ENCODE measurements around the gene AIP.

The AIP gene

DNA sequence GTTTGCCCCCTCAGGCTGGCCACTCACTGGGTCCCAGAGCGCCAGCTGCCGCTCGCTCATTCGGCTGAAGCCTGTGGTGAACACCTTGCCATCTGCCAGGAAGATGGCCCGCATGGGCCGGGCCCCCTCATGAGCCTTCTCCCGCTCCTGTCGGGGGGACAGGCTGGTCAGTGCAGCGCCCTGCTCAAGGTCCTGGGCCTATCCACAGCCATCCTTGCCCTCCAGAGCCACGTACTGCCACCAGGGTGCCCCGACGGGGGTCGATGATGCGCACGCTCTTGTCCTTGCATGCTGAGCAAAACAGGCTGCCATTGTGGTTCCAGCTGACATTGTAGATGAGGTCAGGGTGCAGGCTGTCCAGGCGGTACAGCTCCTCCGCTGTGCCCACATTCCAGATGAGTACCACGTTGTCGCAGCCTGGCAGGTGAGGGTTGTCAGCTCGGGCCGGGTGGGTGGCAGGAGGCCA is 41.7 kb upstream of the AIP start:
- Mint-ChIP-seq H3K27me3 (no peaks in the 10 kb centered on the region), H3K27ac (peak overlapping the region; percentile 28), H3K36me3 (no peaks in the 10 kb centered on the region), H3K4me3 (peak overlapping the region; percentile 38), H3K9me3 (ENCODE audit: low read depth) (no peaks in the 10 kb centered on the region), H3K4me1 (ENCODE audit: low read depth) (peaks cover 64% of the 10 kb centered on the region)

GRCh38 chr11:67441731-67442351 is 41.0 kb upstream of the AIP start:
- Mint-ChIP-seq H3K4me3 (peak overlapping the region; percentile 61), H3K27ac (peak overlapping the region; percentile 54), H3K27me3 (no peaks in the 10 kb centered on the region), H3K36me3 (no peaks in the 10 kb centered on the region), H3K4me1 (ENCODE audit: low read depth) (peaks cover 65% of the 10 kb centered on the region), H3K9me3 (ENCODE audit: low read depth) (no peaks in the 10 kb centered on the region)

GRCh38 chr11:67442504-67443404 is 40.1 kb upstream of the AIP start:
- peaks cover 69% of the 10 kb centered on the region for H3K4me1 Mint-ChIP-seq (ENCODE audit: low read depth)
- H3K27me3 Mint-ChIP-seq = no peaks in the 10 kb centered on the region
- peak overlapping the region; percentile 72 for H3K4me3 Mint-ChIP-seq
- peak overlapping the region; percentile 78 for H3K27ac Mint-ChIP-seq
- no peaks in the 10 kb centered on the region for H3K36me3 Mint-ChIP-seq
- H3K9me3 Mint-ChIP-seq (ENCODE audit: low read depth) = no peaks in the 10 kb centered on the region

DNA sequence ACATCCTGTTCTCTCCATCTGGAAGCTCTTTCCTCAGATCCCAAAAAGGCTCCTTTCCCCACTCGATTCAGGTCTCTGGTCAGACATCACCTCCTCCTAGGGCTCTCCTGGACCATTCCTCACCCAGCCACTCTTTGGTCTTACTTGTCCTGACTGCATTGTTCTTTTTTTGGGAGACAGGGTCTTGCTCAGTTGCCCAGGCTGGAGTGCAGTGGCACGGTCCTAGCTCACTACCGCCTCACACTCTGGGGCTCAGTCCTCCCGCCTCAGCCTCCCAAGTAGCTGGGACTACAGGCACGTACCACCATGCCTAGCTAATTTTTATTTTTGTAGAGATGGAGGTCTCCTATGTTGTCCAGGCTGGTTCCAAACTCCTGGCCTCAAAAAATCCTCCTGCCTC is 37.3 kb upstream of the AIP start:
- H3K27ac Mint-ChIP-seq = peak overlapping the region; percentile 86
- peak overlapping the region; percentile 46 for H3K4me3 Mint-ChIP-seq
- peaks cover 68% of the 10 kb centered on the region for H3K4me1 Mint-ChIP-seq (ENCODE audit: low read depth)
- H3K9me3 Mint-ChIP-seq (ENCODE audit: low read depth) = no peaks in the 10 kb centered on the region
- no peaks in the 10 kb centered on the region for H3K36me3 Mint-ChIP-seq
- no peaks in the 10 kb centered on the region for H3K27me3 Mint-ChIP-seq

DNA sequence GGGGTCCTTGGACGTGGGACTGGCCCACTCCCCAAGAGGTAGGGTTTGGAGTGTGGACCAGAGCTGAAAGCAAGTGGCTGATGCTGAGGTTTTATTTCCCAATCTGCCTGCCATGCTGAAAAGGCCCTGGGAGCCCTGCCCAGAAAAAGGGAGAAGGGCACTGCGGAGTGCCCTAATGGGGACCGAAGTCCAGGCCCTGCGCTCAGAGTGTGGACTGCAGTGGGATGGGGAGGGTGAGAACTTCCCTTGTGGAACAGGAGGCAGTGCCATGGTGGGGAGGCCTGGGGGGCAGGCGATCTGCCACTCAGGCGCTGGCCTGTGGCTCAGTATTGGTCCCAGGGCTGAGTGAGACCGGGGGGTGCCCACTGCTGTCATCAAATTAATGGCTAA is 34.6 kb upstream of the AIP start:
- H3K9me3 Mint-ChIP-seq (ENCODE audit: low read depth) = no peaks in the 10 kb centered on the region
- H3K4me3 Mint-ChIP-seq = peak overlapping the region; percentile 7
- H3K27me3 Mint-ChIP-seq = no peaks in the 10 kb centered on the region
- H3K27ac Mint-ChIP-seq = peak overlapping the region; percentile 41
- H3K36me3 Mint-ChIP-seq = no peaks in the 10 kb centered on the region
- peaks cover 52% of the 10 kb centered on the region for H3K4me1 Mint-ChIP-seq (ENCODE audit: low read depth)

DNA sequence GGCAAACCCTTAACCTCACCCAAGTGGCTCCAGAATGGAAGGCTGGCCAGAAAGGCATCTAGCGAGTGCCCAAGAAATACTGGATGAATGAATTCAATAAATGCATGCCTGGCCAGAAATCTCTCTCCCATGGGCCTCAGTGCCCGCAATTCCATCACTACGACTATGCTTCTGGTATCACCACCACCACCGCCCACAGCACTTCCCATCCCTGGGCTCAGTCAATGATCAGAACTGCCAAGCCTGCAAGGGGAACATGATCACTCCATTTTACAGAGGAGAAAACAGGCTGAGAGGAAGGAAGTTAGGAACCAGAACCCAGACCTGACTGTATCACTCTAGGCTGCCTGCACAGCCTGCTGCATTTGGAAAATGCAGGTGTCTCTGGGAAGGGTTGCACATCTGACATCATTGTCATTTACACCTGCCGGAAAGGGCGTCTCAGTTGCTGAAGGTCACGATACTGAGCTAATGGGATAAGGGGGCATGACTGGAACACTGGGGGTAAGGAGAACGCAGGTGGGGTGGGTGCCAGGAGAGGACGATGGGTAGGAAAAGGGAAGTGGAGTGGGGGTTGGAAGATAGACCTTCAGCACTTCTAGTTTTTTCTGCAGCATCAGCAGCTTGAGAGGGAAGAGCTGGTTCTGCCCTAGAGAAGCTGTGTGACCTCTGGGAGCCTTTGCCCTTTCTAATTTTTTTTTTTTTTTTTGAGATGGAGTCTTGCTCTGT is 33.5 kb upstream of the AIP start:
- no peak overlapping the region for H3K4me3 Mint-ChIP-seq
- peak overlapping the region; percentile 52 for H3K27ac Mint-ChIP-seq
- no peaks in the 10 kb centered on the region for H3K9me3 Mint-ChIP-seq (ENCODE audit: low read depth)
- peaks cover 49% of the 10 kb centered on the region for H3K4me1 Mint-ChIP-seq (ENCODE audit: low read depth)
- H3K36me3 Mint-ChIP-seq = no peaks in the 10 kb centered on the region
- H3K27me3 Mint-ChIP-seq = no peaks in the 10 kb centered on the region

DNA sequence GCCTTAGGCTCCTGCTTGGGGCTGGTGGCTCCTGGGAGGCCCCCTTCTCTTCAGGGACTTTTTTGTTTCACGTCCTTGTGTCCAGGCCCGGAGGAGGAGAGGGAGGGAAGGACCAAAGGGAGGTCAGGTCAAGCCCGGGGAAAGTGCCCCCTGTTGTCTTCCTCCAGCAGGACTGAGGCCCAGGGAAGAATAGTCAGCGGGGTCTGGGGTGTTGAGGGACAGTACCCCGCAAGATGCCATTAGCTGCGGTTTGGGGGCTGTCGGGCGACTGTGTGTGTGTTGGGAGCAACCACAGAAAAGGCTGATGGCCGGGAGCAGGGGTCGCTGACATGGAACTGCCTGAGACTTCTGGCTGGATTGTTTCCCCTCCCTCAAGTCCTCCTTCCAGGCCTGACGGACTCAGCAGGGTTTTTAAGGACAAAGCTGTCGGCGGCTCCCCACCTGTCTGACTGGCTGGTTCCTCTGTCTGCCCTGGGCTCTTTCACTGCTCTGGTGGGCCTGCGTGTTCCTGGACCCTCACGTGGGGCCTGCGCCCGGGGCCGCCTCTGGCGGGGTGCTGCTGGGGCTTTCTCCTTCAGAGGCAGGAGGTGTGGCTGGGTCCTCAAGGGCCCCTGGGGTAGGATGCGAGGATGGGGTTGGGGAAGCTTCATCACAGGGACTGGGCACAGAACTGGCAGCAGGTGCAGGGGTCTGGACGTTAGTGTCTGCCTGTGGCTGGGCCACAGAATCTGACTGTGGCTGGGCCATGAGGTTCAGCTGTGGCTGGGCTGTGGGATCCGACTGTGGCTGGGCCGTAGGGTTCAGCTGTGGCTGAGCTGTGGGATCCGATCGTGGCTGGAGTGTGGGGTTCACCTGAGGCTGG is 31.8 kb upstream of the AIP start:
- no peaks in the 10 kb centered on the region for H3K36me3 Mint-ChIP-seq
- peaks cover 31% of the 10 kb centered on the region for H3K4me1 Mint-ChIP-seq (ENCODE audit: low read depth)
- no peak overlapping the region for H3K4me3 Mint-ChIP-seq
- no peaks in the 10 kb centered on the region for H3K27me3 Mint-ChIP-seq
- H3K27ac Mint-ChIP-seq = no peak overlapping the region
- H3K9me3 Mint-ChIP-seq (ENCODE audit: low read depth) = no peaks in the 10 kb centered on the region

DNA sequence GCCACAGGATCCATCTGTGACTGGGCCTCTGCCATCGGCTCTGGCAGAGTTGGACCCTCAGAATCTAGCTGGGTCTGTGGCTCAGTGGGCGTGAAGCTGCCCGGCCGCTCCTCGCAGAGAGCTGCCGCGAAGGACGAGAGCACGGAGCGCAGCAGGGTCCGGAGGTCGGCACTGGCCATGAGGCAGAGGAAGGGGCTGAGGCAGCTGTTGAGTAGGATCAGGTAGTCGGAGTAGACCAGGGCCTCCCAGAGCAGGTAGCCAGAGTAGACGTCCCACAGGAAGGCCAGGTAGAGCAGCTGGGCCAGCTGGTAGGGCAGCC is 31.2 kb upstream of the AIP start:
- Mint-ChIP-seq H3K4me1 (ENCODE audit: low read depth) (peaks cover 28% of the 10 kb centered on the region), H3K4me3 (no peak overlapping the region), H3K27ac (no peak overlapping the region)

DNA sequence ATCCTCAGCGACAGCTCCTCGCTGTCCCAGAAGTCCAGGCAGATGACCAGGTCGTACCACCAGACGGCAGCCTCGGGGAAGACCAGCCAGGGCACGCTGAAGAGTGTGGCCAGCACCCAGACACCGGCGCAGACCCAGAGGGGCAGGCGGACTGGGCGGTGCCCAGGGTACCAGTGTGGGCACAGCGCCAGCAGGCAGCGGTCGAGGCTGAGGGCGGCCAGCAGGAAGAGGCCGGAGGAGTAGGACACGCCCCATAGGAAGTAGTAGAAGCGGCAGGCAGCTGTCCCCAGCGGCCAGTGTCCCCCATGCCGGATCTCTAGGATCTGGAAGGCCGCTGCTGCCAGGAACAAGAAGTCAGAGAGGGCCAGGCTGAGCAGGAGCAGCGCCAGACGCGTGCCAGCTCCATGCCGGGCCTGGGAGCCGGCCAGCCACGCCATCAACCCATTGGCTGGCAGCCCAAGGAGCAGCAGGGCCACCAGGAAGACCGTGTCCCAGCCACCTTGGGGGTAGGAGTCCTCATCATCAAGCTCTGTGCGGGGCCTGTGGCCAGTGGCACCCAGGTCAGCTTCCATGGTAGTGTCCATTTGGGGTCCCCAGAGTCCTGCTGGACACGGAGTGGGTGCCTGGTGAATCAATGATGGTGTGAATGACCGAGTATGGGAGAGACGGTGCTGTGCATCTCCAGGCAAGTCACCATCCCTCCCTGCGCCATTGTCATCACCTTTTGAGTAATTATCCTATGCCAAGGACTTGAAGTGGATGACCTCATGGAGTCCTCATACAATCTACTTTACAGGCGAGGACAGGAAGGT is 30.5 kb upstream of the AIP start, which contains the start of gene GPR152:
GPR152 (minus strand) TSS at position 589 of the 812 bp plus-strand sequence; CDS start at position 584, 5 bp downstream.
- no peak within 1 kb of the TSS for H3K4me3 Mint-ChIP-seq
- peaks cover 23% of the 10 kb centered on the region for H3K4me1 Mint-ChIP-seq (ENCODE audit: low read depth)
- no peak within 1 kb of the TSS for H3K27ac Mint-ChIP-seq
- no peaks in the 10 kb centered on the region for H3K36me3 Mint-ChIP-seq
- no peaks in the 10 kb centered on the region for H3K27me3 Mint-ChIP-seq
- H3K9me3 Mint-ChIP-seq (ENCODE audit: low read depth) = no peaks in the 10 kb centered on the region

More for the DNA sequence above, 31.2 kb upstream of the AIP start:
- Mint-ChIP-seq H3K36me3 (no peaks in the 10 kb centered on the region), H3K9me3 (ENCODE audit: low read depth) (no peaks in the 10 kb centered on the region), H3K27me3 (no peaks in the 10 kb centered on the region)

- H3K27ac Mint-ChIP-seq = no peak overlapping the region
- H3K36me3 Mint-ChIP-seq = no peaks in the 10 kb centered on the region
- no peak overlapping the region for H3K4me3 Mint-ChIP-seq
- no peaks in the 10 kb centered on the region for H3K27me3 Mint-ChIP-seq
- no peaks in the 10 kb centered on the region for H3K9me3 Mint-ChIP-seq (ENCODE audit: low read depth)
- H3K4me1 Mint-ChIP-seq (ENCODE audit: low read depth) = peaks cover 13% of the 10 kb centered on the region
Observed at GRCh38 chr11:67453816-67454732, 28.8 kb upstream of the AIP start.

DNA sequence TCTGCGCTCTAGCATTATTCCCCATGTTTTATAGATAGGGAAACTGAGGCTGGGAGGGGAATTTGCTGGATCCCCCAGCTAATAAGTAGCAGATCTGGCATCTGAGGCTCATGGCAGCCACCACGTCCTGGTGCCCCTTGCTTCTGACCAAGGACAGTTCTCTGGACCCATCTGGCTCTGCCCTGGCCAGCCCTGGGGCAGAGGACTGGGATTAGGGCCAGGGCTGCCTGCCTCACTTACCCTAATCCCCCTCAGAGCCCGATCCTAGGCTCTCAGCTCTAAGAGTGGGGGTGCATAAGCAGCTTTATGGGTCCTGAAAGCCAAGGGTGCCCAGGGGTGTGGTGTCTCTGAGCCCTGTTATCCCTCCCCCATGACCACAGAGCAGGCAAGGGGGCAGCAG is 27.8 kb upstream of the AIP start, which contains the start of gene CABP4:
CABP4 (plus strand) TSS at position 301 of the 400 bp plus-strand sequence; CDS start at position 371, 70 bp downstream.
- Mint-ChIP-seq H3K4me1 (ENCODE audit: low read depth) (peaks cover 10% of the 10 kb centered on the region), H3K27ac (peak within 1 kb of the TSS; percentile 34), H3K4me3 (no peak within 1 kb of the TSS)

GRCh38 chr11:67456068-67456705 is 26.6 kb upstream of the AIP start:
- Mint-ChIP-seq H3K27ac (no peak overlapping the region), H3K9me3 (ENCODE audit: low read depth) (no peaks in the 10 kb centered on the region), H3K4me1 (ENCODE audit: low read depth) (peaks cover 6% of the 10 kb centered on the region), H3K36me3 (no peaks in the 10 kb centered on the region), H3K4me3 (no peak overlapping the region), H3K27me3 (no peaks in the 10 kb centered on the region)

More for the DNA sequence above, 27.8 kb upstream of the AIP start, which contains the start of gene CABP4:
- Mint-ChIP-seq H3K36me3 (no peaks in the 10 kb centered on the region), H3K27me3 (no peaks in the 10 kb centered on the region), H3K9me3 (ENCODE audit: low read depth) (no peaks in the 10 kb centered on the region)

Measured in activated naive CD8-positive, alpha-beta T cell (primary cell).